ENCODE data around the gene NDUFA3. TPM values are rescaled to one million over a fixed set of nuclear protein-coding genes. Genes with fewer than 3 reads are reported as not detected.

The NDUFA3 gene
- total RNA-seq, 1 experiment from 2014 or later: 40.4 TPM

- H3K4me3 ChIP-seq: no peak overlapping the region
- DNase-seq: no peak
- H3K27ac ChIP-seq: no peak overlapping the region
- peaks cover 46% of the 10 kb centered on the region for H3K36me3 ChIP-seq
- no peaks in the 10 kb centered on the region for H3K27me3 ChIP-seq
- H3K9me3 ChIP-seq (replicated peaks): no peaks in the 10 kb centered on the region
- H3K4me1 ChIP-seq: no peaks in the 10 kb centered on the region
Observed at GRCh38 chr19:54141356-54141755, 38.7 kb downstream of the NDUFA3 start.

DNA sequence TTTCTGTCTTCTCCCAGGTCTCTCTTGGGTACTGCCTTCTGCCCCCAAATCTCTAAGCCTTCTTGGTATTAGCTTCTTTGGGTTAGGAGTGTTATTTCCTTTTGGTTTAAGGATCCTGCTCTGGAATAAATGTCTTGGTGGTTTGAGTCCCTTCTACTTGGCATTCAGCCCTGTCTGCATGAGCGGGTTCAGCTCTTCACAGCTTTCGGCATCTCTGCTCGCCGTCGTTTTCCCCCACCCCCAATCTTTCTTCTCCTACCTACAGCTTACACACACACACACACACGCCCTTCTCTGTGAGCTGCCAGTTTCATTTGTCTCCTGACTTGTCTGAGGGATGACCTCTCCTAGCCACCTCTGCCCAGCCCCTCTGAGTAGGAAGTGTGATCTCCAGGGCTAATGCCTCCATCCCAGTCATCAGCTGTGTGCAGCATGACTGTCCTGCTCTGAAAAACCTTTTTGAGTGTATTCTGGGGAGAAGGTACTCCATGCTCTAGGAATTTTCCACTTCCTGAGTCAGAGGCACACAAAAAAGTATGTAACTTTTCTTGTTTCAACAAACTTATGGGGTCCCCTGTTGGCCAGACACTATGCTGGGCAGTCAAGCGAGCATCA, 39.6 kb downstream of the NDUFA3 start:
- Histone ChIP-seq H3K4me3 (no peak overlapping the region), H3K27ac (no peak overlapping the region), H3K9me3 (replicated peaks) (no peaks in the 10 kb centered on the region), H3K36me3 (peaks cover 53% of the 10 kb centered on the region), H3K4me1 (no peaks in the 10 kb centered on the region), H3K27me3 (no peaks in the 10 kb centered on the region)
- no peak for DNase-seq

DNA sequence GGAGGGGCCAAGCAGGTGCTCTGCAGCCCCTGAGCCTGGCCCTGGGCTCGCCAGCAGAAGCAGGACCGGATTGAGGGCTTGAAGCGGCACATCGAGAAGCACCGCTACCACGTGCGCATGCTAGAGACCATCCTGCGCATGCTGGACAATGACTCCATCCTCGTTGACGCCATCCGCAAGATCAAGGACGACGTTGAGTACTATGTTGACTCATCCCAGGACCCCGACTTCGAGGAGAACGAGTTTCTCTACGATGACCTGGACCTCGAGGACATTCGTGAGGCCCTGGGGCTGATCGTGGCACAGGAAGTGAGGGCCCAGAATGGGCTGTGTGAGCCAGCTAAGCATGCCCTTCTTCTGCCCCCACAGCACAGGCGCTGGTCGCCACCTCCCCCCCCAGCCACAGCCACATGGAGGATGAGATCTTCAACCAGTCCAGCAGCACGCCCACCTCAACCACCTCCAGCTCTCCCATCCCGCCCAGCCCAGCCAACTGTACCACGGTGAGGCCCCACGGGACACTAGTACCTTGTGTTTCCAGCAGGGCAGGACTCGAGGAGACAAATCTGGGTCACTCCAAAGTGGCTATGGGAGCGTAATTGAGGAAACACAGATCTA, 43.0 kb downstream of the NDUFA3 start:
- Histone ChIP-seq H3K36me3 (peaks cover 74% of the 10 kb centered on the region), H3K27ac (no peak overlapping the region), H3K4me3 (no peak overlapping the region), H3K27me3 (no peaks in the 10 kb centered on the region), H3K9me3 (replicated peaks) (no peaks in the 10 kb centered on the region), H3K4me1 (no peaks in the 10 kb centered on the region)
- no peak for DNase-seq

GRCh38 chr19:54147676-54148075, 45.0 kb downstream of the NDUFA3 start:
- H3K4me1 ChIP-seq: no peaks in the 10 kb centered on the region; the same call in 1 of the 2 replicates
- no peak overlapping the region for H3K4me3 ChIP-seq
- H3K9me3 ChIP-seq (replicated peaks): no peaks in the 10 kb centered on the region
- peaks cover 76% of the 10 kb centered on the region for H3K36me3 ChIP-seq
- no peak for DNase-seq
- H3K27ac ChIP-seq: no peak overlapping the region
- no peaks in the 10 kb centered on the region for H3K27me3 ChIP-seq

DNA sequence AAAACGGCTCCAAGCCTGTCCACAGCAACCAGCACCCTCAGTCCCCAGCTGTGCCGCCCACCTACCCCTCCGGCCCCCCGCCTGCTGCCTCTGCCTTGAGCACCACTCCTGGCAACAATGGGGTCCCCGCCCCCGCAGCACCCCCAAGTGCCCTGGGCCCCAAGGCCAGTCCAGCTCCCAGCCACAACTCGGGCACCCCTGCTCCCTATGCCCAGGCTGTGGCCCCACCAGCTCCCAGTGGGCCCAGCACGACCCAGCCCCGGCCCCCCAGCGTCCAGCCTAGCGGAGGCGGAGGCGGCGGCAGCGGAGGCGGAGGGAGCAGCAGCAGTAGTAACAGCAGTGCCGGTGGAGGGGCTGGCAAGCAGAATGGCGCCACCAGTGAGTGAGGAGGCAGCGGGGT, 45.5 kb downstream of the NDUFA3 start:
- peaks cover 2% of the 10 kb centered on the region for H3K4me1 ChIP-seq
- no peak for DNase-seq
- no peaks in the 10 kb centered on the region for H3K27me3 ChIP-seq
- H3K36me3 ChIP-seq: peaks cover 76% of the 10 kb centered on the region
- no peak overlapping the region for H3K27ac ChIP-seq
- no peak overlapping the region for H3K4me3 ChIP-seq
- H3K9me3 ChIP-seq (replicated peaks): no peaks in the 10 kb centered on the region

GRCh38 chr19:54149021-54149812, 46.6 kb downstream of the NDUFA3 start:
- H3K27ac ChIP-seq: no peak overlapping the region
- no peaks in the 10 kb centered on the region for H3K27me3 ChIP-seq
- no peaks in the 10 kb centered on the region for H3K9me3 ChIP-seq (replicated peaks)
- H3K4me3 ChIP-seq: no peak overlapping the region
- peaks cover 76% of the 10 kb centered on the region for H3K36me3 ChIP-seq
- DNase-seq: no peak
- peaks cover 11% of the 10 kb centered on the region for H3K4me1 ChIP-seq

GRCh38 chr19:54151362-54152035, 48.8 kb downstream of the NDUFA3 start:
- H3K4me3 ChIP-seq: no peak overlapping the region
- H3K36me3 ChIP-seq: peaks cover 72% of the 10 kb centered on the region
- H3K27me3 ChIP-seq: no peaks in the 10 kb centered on the region
- H3K4me1 ChIP-seq: peaks cover 11% of the 10 kb centered on the region
- no peak overlapping the region for H3K27ac ChIP-seq
- no peak for DNase-seq
- no peaks in the 10 kb centered on the region for H3K9me3 ChIP-seq (replicated peaks)

GRCh38 chr19:54152267-54152666, 49.6 kb downstream of the NDUFA3 start:
- H3K9me3 ChIP-seq (replicated peaks): no peaks in the 10 kb centered on the region
- H3K27ac ChIP-seq: no peak overlapping the region
- DNase-seq: no peak
- H3K36me3 ChIP-seq: peaks cover 72% of the 10 kb centered on the region
- H3K27me3 ChIP-seq: no peaks in the 10 kb centered on the region
- peaks cover 11% of the 10 kb centered on the region for H3K4me1 ChIP-seq
- no peak overlapping the region for H3K4me3 ChIP-seq

- DNase-seq: no peak
- Histone ChIP-seq H3K27me3 (no peaks in the 10 kb centered on the region), H3K27ac (peak overlapping the region; percentile 55), H3K4me1 (peaks cover 11% of the 10 kb centered on the region), H3K4me3 (no peak overlapping the region), H3K9me3 (replicated peaks) (no peaks in the 10 kb centered on the region), H3K36me3 (peaks cover 70% of the 10 kb centered on the region)
Observed at GRCh38 chr19:54152878-54153524, 50.3 kb downstream of the NDUFA3 start.

DNA sequence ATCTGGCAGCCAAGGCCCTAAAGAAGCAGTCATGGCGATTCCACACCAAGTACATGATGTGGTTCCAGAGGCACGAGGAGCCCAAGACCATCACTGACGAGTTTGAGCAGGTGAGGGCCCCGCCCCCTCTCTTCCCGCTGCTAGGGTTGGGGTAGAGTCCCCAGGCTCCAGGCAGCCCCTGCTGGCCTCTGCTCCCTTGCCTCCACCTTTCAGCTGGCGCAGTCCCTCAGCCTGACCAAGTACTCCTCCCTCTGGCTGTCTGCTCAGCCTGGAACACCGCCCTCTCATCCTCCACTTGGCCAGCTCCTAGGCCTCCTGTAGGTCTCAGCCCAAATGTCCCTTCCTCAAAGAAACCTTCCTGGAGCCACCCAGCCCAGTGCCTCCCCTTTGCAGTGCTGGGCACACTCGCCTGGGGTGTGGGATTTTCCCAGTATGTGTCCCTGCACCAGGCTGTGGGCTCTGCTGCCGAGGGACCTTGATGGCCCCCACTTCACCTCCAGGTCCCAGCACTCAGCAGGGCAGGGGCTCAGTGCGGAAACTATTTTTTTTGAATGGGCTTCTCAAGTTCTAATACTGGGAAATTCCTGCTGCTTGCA, 51.2 kb downstream of the NDUFA3 start:
- H3K27me3 ChIP-seq: no peaks in the 10 kb centered on the region
- DNase-seq: peak; percentile 87 to 88
- peaks cover 17% of the 10 kb centered on the region for H3K4me1 ChIP-seq
- no peaks in the 10 kb centered on the region for H3K9me3 ChIP-seq (replicated peaks)
- H3K27ac ChIP-seq: peak overlapping the region; percentile 55
- H3K36me3 ChIP-seq: peaks cover 67% of the 10 kb centered on the region
- H3K4me3 ChIP-seq: no peak overlapping the region

GRCh38 chr19:54154603-54155345, 52.1 kb downstream of the NDUFA3 start:
- Histone ChIP-seq H3K27ac (no peak overlapping the region), H3K4me3 (no peak overlapping the region), H3K27me3 (no peaks in the 10 kb centered on the region), H3K9me3 (replicated peaks) (no peaks in the 10 kb centered on the region), H3K4me1 (peaks cover 19% of the 10 kb centered on the region), H3K36me3 (peaks cover 59% of the 10 kb centered on the region)
- DNase-seq: no peak

DNA sequence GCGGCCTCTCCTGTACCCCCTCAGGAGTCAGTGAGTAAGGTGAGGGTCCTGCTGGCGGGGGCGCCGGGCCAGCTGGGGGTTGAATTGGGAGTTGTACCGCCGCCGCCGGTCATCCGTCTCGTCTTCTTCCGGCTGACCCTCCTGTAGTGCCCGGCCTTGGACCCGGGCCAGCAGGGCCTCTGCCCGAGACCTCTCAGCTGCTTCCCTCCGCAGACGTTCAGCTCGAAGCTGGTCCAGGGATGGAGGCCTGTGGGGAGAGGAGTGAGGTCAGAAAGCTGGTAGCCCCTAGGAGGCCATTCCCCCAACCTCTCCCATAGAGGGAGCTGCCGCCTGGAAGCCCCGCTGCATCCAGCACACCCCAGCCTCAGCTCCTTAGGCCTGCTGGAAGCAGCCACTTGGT, 53.0 kb downstream of the NDUFA3 start:
- Histone ChIP-seq H3K27ac (no peak overlapping the region), H3K36me3 (peaks cover 52% of the 10 kb centered on the region), H3K4me1 (peaks cover 19% of the 10 kb centered on the region), H3K4me3 (no peak overlapping the region), H3K9me3 (replicated peaks) (no peaks in the 10 kb centered on the region), H3K27me3 (no peaks in the 10 kb centered on the region)
- no peak for DNase-seq

DNA sequence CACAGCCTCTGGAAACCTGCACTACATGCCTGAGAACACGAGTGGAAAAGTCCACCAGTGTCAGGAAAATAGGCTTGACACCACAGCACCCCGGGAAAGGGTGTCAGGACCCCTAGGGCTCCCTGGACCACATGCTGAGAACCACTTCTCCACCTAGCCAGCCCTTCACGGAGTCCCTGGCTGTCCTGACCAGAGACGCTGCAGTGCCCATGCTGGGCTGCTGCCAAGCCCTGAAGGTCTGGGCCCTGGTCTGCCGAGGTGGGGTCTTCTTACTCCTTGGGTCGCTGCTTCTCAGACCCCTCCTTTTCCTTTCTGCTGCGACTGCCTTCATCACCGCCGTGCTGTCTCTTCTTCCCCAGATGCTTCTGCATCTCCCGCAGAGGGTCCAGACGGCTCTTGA, 53.8 kb downstream of the NDUFA3 start:
- no peak overlapping the region for H3K4me3 ChIP-seq
- no peaks in the 10 kb centered on the region for H3K9me3 ChIP-seq (replicated peaks)
- peaks cover 52% of the 10 kb centered on the region for H3K36me3 ChIP-seq
- no peak overlapping the region for H3K27ac ChIP-seq
- H3K4me1 ChIP-seq: peaks cover 19% of the 10 kb centered on the region
- no peaks in the 10 kb centered on the region for H3K27me3 ChIP-seq
- no peak for DNase-seq

DNA sequence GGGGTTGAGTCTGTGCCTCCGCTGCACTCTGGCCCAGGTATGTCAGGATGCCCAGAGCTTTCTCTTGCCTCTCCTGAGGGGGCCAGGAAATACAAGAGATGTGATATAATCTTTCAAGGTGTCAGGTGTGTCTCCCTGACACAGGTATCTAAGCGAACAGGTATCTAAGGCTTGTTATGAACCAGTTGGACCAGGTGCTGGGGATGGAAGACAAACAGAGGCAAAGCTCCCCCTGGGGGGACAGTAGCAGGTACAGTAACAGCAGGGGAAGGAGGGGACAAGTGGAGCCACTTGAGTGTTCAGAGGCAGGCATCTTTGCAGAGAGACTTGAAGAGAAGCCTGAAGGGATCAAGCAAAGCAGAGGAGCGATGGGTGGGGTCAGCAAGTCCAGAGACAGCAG, 54.3 kb downstream of the NDUFA3 start:
- Histone ChIP-seq H3K27me3 (no peaks in the 10 kb centered on the region), H3K4me3 (no peak overlapping the region), H3K36me3 (peaks cover 48% of the 10 kb centered on the region), H3K27ac (no peak overlapping the region), H3K4me1 (peaks cover 19% of the 10 kb centered on the region), H3K9me3 (replicated peaks) (no peaks in the 10 kb centered on the region)
- DNase-seq: no peak

Data from SJCRH30 (cell line).